Activated T-cell treated with anti-CD3 and anti-CD28 coated beads, Interleukin-2, amount 50 U/mL, for 48 hours (primary cell): ENCODE measurements around the gene RPS10.
A peak's percentile ranks its signal among the peaks of the same experiment; 100 is the strongest.
"Not testable (repeated sequence)": the region's sequence is repeated elsewhere in the genome, so short reads cannot be mapped to it uniquely, and the experiment has no call there.

Source experiments
- DNase-seq, 2 experiments: peaks; one replicate each; pipeline ENCODE4 v3.0.0-alpha.2; 2020

The RPS10 gene

GRCh38 chr6:34447386-34447785 lies 21.5 kb upstream of the RPS10 start:
- no peak for DNase-seq

DNA sequence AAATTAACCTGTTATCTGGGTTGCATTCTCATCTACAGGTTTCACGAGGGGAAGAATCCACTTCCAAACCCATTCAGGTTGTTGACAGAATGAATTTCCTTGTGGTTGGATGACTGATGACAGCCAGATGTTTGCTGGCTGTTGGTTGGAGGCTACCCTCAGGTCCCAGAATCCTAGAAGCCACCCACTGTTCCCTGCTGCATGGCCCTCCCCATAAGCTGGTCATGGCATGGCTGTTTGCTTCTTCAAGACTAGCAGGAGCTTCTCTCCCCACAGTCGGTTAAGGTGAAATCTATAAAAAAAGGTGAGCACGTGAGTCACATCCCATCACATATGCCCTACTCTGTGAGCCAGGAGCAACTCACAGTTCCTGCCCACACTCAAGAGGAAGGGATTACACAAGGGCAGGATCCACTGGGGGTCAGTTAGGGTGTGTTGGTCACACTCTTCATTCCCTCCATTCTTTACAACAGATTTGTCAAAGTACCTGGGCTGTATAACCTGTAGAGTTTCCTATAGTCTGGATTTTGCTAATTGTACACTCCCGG lies 19.5 kb upstream of the RPS10 start:
- DNase-seq, result no peak

- no peak for DNase-seq
Observed at GRCh38 chr6:34441526-34441925, 15.7 kb upstream of the RPS10 start.

GRCh38 chr6:34439442-34439841 lies 13.6 kb upstream of the RPS10 start:
- no peak for DNase-seq

GRCh38 chr6:34438705-34439104 lies 12.8 kb upstream of the RPS10 start:
- DNase-seq, result no peak

DNA sequence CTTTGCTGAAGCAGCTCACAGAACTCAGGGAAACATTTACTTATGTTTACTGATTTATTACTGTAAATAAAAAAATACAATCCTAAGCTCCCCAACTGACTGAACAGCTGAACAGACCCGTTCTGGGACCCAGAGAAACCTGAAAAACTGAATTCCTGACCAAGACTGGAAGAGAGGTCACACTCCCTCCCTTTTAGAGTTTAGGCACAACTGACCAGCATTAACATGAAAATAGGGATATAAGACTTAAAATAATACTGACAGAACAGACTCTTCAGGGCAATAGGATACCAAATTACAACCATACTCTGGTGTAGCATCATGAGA lies 11.7 kb upstream of the RPS10 start:
- DNase-seq, result no peak

DNA sequence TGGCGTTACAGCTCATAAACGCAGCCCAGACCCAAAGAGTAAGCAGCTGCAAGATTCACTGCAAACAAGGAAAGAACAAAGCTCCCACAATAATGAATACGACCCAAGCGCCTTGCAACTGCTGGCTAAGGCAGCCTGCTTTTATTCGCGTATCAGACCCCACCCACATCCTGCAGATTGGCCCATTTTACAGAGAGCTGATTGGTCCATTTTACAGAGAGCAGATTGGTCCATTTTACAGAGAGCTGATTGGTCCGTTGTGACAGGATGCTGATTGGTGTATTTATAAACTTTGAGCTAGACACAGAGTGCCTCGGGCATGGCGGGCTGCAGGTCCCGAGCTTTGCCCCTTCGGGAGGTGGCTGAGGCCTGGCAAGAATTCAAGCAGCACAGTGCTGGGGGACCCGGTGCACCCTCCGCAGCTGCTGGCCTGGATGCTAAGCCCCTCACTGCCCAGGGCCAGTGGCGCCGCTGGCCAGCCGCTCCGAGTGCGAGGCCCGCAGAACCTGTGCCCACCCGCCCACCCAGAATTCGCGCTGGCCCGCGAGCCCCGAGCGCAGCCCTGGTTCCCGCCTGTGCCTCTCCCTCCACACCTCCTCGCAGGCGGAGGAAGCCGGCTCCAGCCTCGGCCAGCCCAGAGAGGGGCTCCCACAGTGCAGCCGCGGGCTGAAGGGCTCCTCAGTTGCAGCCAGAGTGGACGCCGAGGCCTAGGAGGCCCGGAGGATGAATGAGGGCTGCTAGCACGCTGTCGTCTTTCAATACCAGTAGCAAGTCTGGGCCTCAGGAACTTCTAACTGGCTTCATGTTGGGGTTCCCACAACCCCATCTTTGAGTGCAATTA lies 11.2 kb upstream of the RPS10 start:
- DNase-seq, result no peak

DNA sequence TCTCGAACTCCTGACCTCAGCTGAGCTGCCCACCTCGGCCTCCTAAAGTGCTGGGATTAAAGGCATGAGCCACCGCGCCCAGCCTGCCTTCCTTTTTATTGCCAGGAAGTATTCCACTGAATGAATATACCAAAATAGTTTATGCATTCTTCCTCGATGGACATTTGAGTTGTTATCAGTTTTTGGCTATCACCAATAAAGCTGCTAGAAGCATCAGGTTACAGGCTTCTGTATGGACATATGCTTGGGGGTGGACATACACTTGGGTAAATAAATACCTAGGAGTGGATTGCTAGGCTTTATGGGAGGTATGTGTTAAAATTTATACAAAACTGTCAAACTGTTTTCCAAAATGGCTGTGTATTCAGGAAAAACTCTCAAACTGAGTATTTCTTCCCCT lies 10.0 kb upstream of the RPS10 start:
- DNase-seq, result no peak

DNA sequence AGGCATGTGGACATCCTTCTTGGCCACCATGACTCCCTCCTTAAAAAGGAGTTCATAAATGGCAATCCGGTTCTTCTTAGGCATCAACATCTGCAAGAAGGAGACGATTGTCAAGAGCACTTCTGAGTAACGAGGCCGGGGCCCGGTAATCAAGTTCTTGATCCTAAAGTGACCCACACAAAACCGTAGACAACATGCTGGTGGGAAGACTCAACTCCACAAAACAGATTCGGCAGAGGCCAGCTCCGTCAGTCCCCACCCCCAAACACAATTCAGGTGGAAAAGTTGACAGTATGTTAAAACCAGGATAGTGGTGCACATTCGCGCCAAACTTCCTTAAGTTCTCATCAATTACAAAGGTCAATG lies 754 bp downstream of the RPS10 start:
- DNase-seq, result peak; percentile 44 to 49

GRCh38 chr6:34424200-34425131 lies 1.4 kb downstream of the RPS10 start:
- peak in 1 of 2 experiments; percentile 31 for DNase-seq

DNA sequence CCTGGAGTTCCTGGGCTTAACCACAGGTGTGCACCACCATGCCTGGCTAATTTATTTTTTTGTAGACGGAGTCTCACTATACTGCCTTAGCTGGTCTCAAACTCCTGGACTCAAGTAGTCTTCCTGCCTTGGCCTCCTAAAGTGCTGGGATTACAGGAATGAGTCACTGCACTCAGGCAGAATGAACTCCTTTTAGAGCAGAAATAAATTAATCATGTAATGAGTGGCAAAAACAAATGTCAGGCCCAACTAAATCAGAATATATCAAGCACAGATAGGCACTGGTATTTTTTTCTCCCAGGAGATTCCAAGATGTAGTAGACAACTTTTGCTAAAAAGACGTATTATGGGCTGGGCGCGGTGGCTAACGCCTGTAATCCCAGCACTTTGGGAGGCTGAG lies 2.6 kb downstream of the RPS10 start:
- no peak for DNase-seq

DNA sequence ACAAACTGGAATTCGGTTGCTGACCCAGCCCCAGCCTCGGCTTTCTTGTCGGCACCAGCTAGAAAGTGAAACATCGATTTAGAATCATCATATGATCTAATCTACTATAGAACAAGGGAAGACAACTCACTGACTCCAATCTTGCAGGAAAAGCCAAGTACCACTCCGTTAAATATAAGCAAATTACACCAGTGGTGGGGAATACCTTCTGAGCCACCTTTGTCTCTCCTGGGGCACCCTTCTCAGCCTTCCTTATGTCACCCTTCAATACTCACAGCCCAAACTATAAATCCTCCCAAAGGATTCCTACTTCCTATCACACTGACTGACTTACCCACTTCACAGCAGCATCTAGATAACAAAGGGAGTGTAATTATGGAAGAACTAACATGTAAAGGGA lies 7.5 kb downstream of the RPS10 start:
- DNase-seq, result no peak

GRCh38 chr6:34416877-34417371 lies 8.9 kb downstream of the RPS10 start:
- DNase-seq, result no peak

DNA sequence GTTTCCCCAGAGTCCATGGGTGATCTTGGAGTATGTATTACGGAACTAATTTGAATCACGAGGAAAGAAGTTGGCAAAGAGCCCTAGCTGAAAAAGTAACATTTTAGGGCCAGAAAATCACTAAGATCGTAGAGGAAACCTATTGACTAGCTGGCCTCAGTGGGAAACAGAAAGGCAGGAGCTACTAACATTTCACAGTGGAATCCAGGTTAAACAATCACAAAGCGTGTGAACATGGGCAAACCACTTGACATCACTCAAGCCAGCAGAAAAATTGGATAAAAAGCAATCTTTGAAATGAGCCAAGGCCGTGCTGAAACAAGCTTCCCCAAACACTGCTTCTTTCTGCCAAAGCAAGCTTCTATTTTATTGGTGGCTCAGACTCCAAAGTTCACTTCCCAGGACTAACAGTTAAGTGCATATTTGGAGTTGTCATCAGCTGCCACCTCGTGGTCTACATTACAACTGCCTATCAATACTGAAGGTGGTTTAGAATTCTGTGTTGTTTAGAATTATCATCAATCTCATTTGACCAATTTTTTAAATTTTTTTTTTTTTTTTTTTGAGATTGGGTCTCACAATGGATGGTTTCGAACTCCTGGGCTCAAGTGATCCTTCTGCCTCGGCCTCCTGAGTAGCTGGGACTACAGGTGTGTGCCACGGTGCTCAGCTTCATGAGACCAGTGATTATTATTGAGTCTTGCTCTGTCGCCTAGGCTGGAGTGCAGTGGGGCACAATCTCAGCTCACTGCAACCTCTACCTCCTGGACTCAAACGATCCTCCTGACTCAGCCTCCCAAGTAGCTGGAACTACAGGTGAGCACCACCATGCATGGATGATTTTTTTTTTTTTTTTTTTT lies 10.6 kb downstream of the RPS10 start:
- peak in 1 of 2 experiments; percentile 41 for DNase-seq

- DNase-seq, result no peak
Observed at GRCh38 chr6:34412643-34413214, 13.1 kb downstream of the RPS10 start.

- DNase-seq, result no peak
Observed at GRCh38 chr6:34412016-34412415, 13.9 kb downstream of the RPS10 start.

DNA sequence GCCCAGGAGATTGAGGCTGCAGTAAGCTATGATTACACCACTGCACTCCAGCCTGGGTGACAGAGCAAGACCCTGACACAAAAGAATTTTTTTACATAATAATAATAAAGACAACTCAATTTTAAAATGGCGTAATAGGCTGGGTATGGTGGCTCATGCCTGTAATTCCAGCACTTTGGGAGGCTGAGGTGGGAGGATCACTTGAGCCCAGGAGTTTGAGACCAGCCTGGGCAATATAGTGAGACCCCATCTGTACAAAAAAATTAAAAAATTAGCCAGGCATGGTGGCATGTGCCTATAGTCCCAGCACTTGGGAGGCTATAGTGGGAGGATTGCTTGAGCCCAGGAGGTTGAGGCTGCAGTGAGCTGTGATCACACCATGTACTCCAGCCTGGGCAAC lies 18.0 kb downstream of the RPS10 start:
- not testable (repeated sequence) for DNase-seq

DNA sequence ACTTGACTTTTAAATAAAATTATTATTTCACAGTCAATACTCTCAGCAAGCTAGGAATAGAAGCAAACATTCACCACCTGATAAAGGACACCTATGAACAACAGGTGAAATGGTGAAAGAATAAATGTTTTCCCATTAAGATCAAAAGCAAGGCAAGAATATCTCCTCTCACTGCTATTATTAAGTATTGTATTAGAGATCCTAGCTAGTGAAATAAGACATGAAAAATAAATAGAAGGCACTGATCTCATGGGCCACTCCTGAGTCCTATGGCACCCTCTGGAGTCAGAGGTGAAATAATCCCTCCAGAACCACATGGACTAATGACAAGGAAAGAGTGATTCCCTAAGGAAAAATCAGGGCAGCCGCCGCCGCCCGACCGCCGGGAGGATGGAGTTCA lies 29.4 kb downstream of the RPS10 start:
- DNase-seq, result no peak

DNA sequence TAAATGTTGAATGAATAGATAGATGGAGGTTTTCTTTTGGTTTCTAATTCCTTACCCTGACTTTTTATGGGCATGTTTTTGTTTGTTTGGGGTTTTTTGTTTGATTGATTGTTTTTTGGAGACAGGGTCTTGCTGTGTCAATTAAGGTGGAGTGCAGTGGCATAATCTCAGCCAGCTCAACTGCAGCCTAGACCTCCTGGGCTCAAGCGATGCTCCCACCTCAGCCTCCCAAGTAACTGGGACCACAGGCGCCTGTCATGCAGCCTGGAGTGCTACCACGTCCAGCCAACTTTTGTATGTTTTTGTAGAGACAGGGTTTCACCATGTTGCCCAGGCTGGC lies 31.9 kb downstream of the RPS10 start:
- no peak for DNase-seq

DNA sequence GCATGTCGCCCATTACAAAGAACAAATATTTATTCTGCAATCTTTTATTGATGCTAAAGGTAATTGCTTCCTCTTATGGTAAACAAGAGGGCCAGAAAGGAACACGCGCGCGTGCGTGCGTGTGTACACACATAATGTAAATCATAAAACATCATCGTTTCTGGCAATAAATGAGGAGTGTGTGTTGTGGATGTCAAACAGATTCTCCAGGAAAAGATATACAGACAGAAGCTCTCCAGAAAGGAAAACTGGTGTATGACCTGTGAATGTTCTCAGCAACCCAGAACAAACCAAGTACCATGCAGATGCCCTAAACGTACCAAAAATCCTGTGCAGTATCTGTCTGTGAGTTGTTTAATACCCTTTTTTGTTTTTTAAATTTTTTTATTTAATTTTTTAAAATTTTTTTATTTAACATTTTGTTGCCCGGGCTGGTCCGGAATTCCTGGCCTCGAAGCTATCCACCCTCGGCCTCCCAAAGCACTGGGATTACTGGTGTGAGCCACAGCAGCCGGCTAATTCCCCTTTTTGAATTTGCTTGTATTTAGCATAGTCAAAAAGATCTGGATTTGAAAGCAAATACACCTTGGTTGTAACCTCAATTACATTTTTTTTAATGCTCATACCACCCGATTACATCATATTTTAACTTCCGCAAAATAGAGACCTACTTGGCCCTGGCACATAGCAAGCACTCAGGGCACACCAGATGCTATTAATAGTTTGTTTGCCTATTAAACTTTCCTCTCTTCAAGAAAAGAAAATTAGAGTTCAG lies 32.5 kb downstream of the RPS10 start:
- DNase-seq, result no peak

- DNase-seq, result peak; percentile 96 to 97
Observed at GRCh38 chr6:34392497-34393190, 33.2 kb downstream of the RPS10 start, which contains the start of gene NUDT3. NUDT3 (minus strand) TSS chr6:34392669; CDS start chr6:34392362, 307 bp downstream.
